ENCODE measurements around the gene KIF11. TPM values are rescaled to one million over a fixed set of nuclear protein-coding genes. Genes with fewer than 3 reads are reported as not detected.

Gene KIF11
- total and polyA plus RNA-seq, 2 of the 13 experiments (the other 11 are each of a cell fraction or from before 2014, with no cell fraction given) = 8.7 to 38.4 TPM

DNA sequence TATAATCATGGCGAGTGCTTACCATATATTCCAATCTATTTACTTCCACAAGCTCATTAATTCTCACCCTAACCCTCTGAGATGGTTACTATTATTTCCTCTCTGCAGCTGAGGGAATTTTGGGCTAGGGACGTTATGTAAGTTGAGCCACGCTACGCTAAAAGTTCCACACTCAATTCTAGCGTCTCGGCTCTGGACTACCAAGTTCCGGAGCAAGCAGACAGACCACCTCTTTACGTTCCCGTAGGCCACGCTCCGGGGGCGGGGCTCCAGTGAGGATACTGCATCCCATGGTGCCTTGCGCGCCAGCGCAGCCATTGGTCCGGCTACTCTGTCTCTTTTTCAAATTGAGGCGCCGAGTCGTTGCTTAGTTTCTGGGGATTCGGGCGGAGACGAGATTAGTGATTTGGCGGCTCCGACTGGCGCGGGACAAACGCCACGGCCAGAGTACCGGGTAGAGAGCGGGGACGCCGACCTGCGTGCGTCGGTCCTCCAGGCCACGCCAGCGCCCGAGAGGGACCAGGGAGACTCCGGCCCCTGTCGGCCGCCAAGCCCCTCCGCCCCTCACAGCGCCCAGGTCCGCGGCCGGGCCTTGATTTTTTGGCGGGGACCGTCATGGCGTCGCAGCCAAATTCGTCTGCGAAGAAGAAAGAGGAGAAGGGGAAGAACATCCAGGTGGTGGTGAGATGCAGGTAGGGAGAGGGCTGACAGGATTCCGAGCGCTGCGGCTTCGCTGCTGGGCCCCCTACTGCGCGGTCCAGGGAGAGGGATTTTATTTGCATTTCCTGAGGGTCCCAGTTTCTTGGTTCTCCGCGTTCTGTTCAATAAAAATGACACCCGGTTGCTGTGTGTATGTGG lies at the start of gene KIF11 (continued):
- TF ChIP-seq TGIF2 (CRISPR knock-in tag; IDR thresholded peaks at IDR 0.05) = peak; percentile 88; the same call in 1 of the 2 replicates
- TF ChIP-seq, protein P1, sequence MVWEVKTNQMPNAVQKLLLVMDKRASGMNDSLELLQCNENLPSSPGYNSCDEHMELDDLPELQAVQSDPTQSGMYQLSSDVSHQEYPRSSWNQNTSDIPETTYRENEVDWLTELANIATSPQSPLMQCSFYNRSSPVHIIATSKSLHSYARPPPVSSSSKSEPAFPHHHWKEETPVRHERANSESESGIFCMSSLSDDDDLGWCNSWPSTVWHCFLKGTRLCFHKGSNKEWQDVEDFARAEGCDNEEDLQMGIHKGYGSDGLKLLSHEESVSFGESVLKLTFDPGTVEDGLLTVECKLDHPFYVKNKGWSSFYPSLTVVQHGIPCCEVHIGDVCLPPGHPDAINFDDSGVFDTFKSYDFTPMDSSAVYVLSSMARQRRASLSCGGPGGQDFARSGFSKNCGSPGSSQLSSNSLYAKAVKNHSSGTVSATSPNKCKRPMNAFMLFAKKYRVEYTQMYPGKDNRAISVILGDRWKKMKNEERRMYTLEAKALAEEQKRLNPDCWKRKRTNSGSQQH (CRISPR knock-in tag; IDR thresholded peaks at IDR 0.05; ENCODE audit: low read depth) = peak; percentile 63; the same call in 1 of the 2 replicates
- TF ChIP-seq EED (CRISPR knock-in tag; IDR thresholded peaks at IDR 0.05) = no peak; the same call in 1 of the 2 replicates
- peak; percentile 78 for TF ChIP-seq PHF20 (CRISPR knock-in tag; IDR thresholded peaks at IDR 0.05)
- TF ChIP-seq, protein P2, sequence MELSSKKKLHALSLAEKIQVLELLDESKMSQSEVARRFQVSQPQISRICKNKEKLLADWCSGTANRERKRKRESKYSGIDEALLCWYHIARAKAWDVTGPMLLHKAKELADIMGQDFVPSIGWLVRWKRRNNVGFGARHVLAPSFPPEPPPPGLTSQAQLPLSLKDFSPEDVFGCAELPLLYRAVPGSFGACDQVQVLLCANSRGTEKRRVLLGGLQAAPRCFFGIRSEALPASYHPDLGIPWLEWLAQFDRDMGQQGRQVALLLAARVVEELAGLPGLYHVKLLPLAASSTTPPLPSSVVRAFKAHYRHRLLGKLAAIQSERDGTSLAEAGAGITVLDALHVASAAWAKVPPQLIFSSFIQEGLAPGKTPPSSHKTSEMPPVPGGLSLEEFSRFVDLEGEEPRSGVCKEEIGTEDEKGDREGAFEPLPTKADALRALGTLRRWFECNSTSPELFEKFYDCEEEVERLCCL (CRISPR knock-in tag; IDR thresholded peaks at IDR 0.05; ENCODE audit: borderline replicate concordance) = no peak
- TF ChIP-seq HNRNPH1 (optimal IDR thresholded peaks at IDR 0.05; ENCODE audit: low read depth, low read length) = no peak
- no peak; the same call in 1 of the 2 replicates for TF ChIP-seq KDM5B (CRISPR knock-in tag; IDR thresholded peaks at IDR 0.05; ENCODE audit: borderline replicate concordance)
- TF ChIP-seq, protein P3, sequence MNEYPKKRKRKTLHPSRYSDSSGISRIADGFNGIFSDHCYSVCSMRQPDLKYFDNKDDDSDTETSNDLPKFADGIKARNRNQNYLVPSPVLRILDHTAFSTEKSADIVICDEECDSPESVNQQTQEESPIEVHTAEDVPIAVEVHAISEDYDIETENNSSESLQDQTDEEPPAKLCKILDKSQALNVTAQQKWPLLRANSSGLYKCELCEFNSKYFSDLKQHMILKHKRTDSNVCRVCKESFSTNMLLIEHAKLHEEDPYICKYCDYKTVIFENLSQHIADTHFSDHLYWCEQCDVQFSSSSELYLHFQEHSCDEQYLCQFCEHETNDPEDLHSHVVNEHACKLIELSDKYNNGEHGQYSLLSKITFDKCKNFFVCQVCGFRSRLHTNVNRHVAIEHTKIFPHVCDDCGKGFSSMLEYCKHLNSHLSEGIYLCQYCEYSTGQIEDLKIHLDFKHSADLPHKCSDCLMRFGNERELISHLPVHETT (CRISPR knock-in tag; conservative IDR thresholded peaks at IDR 0.05) = 0 out of 2 replicates have a peak, but pooled peaks have one; percentile 17
- peak; percentile 99 for TF ChIP-seq POLR2AphosphoS5 (IDR thresholded peaks at IDR 0.05; ENCODE audit: low read depth, low read length)
- TF ChIP-seq, protein P4, sequence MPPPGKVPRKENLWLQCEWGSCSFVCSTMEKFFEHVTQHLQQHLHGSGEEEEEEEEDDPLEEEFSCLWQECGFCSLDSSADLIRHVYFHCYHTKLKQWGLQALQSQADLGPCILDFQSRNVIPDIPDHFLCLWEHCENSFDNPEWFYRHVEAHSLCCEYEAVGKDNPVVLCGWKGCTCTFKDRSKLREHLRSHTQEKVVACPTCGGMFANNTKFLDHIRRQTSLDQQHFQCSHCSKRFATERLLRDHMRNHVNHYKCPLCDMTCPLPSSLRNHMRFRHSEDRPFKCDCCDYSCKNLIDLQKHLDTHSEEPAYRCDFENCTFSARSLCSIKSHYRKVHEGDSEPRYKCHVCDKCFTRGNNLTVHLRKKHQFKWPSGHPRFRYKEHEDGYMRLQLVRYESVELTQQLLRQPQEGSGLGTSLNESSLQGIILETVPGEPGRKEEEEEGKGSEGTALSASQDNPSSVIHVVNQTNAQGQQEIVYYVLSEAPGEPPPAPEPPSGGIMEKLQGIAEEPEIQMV (CRISPR knock-in tag; IDR thresholded peaks at IDR 0.05; ENCODE audit: low read depth) = peak; percentile 78
- TF ChIP-seq ZSCAN12 (CRISPR knock-in tag; IDR thresholded peaks at IDR 0.05) = no peak
- peak; percentile 48; the same call in 1 of the 2 replicates for TF ChIP-seq ZNF792 (CRISPR knock-in tag; IDR thresholded peaks at IDR 0.05)
- TF ChIP-seq, protein P5, sequence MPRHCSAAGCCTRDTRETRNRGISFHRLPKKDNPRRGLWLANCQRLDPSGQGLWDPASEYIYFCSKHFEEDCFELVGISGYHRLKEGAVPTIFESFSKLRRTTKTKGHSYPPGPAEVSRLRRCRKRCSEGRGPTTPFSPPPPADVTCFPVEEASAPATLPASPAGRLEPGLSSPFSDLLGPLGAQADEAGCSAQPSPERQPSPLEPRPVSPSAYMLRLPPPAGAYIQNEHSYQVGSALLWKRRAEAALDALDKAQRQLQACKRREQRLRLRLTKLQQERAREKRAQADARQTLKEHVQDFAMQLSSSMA (CRISPR knock-in tag; IDR thresholded peaks at IDR 0.05) = no peak
- TF ChIP-seq TP53 (CRISPR knock-in tag; conservative IDR thresholded peaks at IDR 0.05) = 0 out of 2 replicates have a peak, but pooled peaks have one; percentile 39
- TF ChIP-seq SATB2 (CRISPR knock-in tag; IDR thresholded peaks at IDR 0.05) = no peak
- TF ChIP-seq CBX1 (IDR thresholded peaks at IDR 0.05; ENCODE audit: low read depth) = no peak
- 0 out of 2 replicates have a peak, but pooled peaks have one; percentile 57 for TF ChIP-seq ZNF841 (CRISPR knock-in tag; IDR thresholded peaks at IDR 0.05; ENCODE audit: borderline replicate concordance)
- no peak for TF ChIP-seq ZNF7 (CRISPR knock-in tag; IDR thresholded peaks at IDR 0.05)
- TF ChIP-seq ZNF737 (CRISPR knock-in tag; IDR thresholded peaks at IDR 0.05; ENCODE audit: borderline replicate concordance) = 0 out of 2 replicates have a peak, but pooled peaks have one; percentile 48
- peak; percentile 57 for TF ChIP-seq ZNF781 (CRISPR knock-in tag; IDR thresholded peaks at IDR 0.05; ENCODE audit: borderline replicate concordance, not compliant biosample characterization)
- TF ChIP-seq, protein P6, sequence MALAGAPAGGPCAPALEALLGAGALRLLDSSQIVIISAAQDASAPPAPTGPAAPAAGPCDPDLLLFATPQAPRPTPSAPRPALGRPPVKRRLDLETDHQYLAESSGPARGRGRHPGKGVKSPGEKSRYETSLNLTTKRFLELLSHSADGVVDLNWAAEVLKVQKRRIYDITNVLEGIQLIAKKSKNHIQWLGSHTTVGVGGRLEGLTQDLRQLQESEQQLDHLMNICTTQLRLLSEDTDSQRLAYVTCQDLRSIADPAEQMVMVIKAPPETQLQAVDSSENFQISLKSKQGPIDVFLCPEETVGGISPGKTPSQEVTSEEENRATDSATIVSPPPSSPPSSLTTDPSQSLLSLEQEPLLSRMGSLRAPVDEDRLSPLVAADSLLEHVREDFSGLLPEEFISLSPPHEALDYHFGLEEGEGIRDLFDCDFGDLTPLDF (CRISPR knock-in tag; IDR thresholded peaks at IDR 0.05) = peak; percentile 94
- TF ChIP-seq SSRP1 (CRISPR knock-in tag; IDR thresholded peaks at IDR 0.05) = no peak

Data from HepG2 (cell line).